DMS 273 (cell line): Measurements from ENCODE around the gene RBX1.

Source experiments
- DNase-seq: peaks from one replicate; lab custom pipeline; 2025; ENCODE audit not compliant: unreplicated experiment; lab: John Stamatoyannopoulos, UW

Gene RBX1

DNA sequence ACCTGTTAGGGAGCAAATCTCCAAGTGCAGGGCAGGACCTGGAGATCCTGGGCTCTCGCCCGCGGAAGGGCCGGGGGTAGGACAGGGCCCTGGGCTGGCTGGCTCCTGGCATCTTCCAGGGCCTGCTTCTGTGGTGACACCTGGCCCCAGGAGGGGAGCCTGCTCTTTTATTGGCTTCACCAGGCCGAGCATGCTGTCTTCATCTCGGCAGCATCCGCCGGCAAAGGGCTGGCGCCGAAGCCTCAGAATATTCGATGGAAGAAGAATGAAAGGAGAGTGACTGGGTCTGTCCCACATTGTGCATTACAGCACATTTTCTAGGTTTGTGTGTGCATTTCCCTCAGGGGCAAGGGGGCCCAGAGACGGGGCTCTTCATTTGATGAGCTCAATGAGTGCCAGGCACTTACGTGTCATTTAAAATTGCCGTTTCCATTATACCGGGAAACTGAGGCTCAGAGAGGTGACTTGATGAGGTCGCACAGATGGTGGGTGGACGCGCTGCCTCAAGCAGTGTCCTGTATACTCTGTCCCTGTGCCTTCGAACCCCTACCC lies 70.0 kb downstream of the RBX1 start:
- no peak for DNase-seq

- peak; percentile 75 for DNase-seq
Measured at GRCh38 chr22:41021613-41022454, 70.7 kb downstream of the RBX1 start.

DNA sequence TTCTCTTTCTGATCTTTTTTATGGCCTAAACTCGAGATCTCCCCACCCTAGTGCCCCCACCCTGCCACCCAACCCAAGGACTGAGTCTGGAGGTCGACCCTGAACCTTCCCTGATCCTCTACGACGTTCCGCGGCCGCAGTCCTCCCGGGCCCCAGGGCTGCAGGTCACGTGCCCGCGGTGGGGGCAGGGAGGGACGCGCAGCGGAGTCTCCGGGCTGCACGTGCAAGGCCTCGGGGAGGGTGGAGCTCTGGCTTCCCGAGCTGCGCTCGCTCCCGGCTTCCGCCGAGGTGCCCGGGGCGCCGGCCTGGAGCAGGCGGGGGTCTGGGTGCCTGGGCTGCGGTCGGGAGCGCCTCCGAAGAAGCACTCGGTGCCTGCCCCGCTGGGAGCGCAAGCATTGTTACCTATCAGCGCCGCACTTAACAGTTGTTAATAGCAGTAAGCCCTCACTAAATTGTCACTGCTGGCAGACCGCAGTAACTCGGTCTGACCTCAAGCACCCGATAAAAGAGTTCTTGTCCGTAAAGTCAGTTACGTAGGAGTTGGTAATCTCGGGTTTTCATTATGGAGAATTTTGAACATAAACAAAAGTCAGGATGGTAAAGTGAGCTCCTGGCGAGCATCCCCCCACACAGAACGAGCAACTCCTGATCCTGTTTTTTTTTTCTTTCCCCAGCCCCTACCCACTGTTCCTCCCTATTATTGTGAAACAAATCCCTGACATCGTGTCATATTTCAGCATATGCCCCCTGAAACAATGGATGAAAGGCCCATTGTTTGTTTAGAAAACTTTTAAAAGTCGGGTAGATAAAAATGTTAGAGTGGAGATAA lies 71.5 kb downstream of the RBX1 start:
- DNase-seq, result peak; percentile 90
